ENCODE measurements around the gene DIO3.

DIO3 gene

GRCh38 chr14:101586531-101587430, 25.5 kb downstream of the DIO3 start:
- TF ChIP-seq CTCF (IDR thresholded peaks at IDR 0.05; ENCODE audit: control insufficient read depth, insufficient read depth, low read depth, low read length, missing control alignments): no peak
- DNase-seq (ENCODE audit: low read depth): no peak
- H3K4me3 ChIP-seq (ENCODE audit: control insufficient read depth, low read depth, low read length): no peak overlapping the region

- DNase-seq (ENCODE audit: low read depth): no peak
- H3K4me3 ChIP-seq (ENCODE audit: control insufficient read depth, low read depth, low read length): no peak overlapping the region
- TF ChIP-seq CTCF (IDR thresholded peaks at IDR 0.05; ENCODE audit: control insufficient read depth, insufficient read depth, low read depth, low read length, missing control alignments): no peak
Measured at GRCh38 chr14:101587441-101587911, 26.2 kb downstream of the DIO3 start.

- H3K4me3 ChIP-seq (ENCODE audit: control insufficient read depth, low read depth, low read length): no peak overlapping the region
- no peak for DNase-seq (ENCODE audit: low read depth)
- TF ChIP-seq CTCF (IDR thresholded peaks at IDR 0.05; ENCODE audit: control insufficient read depth, insufficient read depth, low read depth, low read length, missing control alignments): no peak
Measured at GRCh38 chr14:101588286-101588975, 27.1 kb downstream of the DIO3 start.

GRCh38 chr14:101588990-101589389, 27.7 kb downstream of the DIO3 start:
- no peak for DNase-seq (ENCODE audit: low read depth)
- TF ChIP-seq CTCF (IDR thresholded peaks at IDR 0.05; ENCODE audit: control insufficient read depth, insufficient read depth, low read depth, low read length, missing control alignments): no peak

GRCh38 chr14:101589486-101590015, 28.3 kb downstream of the DIO3 start:
- DNase-seq (ENCODE audit: low read depth): no peak
- H3K4me3 ChIP-seq (ENCODE audit: control insufficient read depth, low read depth, low read length): no peak overlapping the region
- TF ChIP-seq CTCF (IDR thresholded peaks at IDR 0.05; ENCODE audit: control insufficient read depth, insufficient read depth, low read depth, low read length, missing control alignments): no peak

More at GRCh38 chr14:101588990-101589389, 27.7 kb downstream of the DIO3 start:
- H3K4me3 ChIP-seq (ENCODE audit: control insufficient read depth, low read depth, low read length): no peak overlapping the region

GRCh38 chr14:101590062-101590461, 28.8 kb downstream of the DIO3 start:
- no peak for TF ChIP-seq CTCF (IDR thresholded peaks at IDR 0.05; ENCODE audit: control insufficient read depth, insufficient read depth, low read depth, low read length, missing control alignments)
- no peak for DNase-seq (ENCODE audit: low read depth)
- H3K4me3 ChIP-seq (ENCODE audit: control insufficient read depth, low read depth, low read length): no peak overlapping the region
